Brain pericyte (primary cell): ENCODE results near the gene LACTB.
"Not testable (repeated sequence)": the region's sequence is repeated elsewhere in the genome, so short reads cannot be mapped to it uniquely, and the experiment has no call there.

Experiments
- DNase-seq: peaks from one replicate; pipeline ENCODE4 v3.0.0-alpha.2; 2012; ENCODE audit warnings: low read depth, low spot score

LACTB gene

GRCh38 chr15:63089260-63090043, 32.2 kb upstream of the LACTB start:
- peak; percentile 44 for DNase-seq

GRCh38 chr15:63090472-63090871, 31.2 kb upstream of the LACTB start:
- no peak for DNase-seq

DNA sequence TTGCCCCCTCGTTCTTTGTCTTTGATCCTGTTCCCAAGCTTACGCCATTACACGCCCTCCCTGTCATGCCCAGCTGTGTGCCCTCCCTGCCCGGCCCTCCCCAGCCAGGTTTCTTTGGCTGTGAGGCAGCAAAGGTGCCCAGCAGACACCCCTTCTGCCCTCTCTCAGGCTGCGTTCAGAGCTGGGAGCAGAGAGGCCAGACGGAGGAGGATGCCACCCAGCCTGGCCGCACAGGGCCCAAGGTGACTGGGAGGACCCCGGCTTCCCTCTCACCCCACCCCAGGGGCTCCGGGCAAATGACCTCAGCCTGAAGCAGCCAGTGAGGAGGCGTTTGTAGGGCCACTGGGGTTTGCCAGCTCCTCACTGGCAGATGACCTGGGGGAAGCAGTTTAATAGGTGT, 30.8 kb upstream of the LACTB start:
- DNase-seq: no peak

DNA sequence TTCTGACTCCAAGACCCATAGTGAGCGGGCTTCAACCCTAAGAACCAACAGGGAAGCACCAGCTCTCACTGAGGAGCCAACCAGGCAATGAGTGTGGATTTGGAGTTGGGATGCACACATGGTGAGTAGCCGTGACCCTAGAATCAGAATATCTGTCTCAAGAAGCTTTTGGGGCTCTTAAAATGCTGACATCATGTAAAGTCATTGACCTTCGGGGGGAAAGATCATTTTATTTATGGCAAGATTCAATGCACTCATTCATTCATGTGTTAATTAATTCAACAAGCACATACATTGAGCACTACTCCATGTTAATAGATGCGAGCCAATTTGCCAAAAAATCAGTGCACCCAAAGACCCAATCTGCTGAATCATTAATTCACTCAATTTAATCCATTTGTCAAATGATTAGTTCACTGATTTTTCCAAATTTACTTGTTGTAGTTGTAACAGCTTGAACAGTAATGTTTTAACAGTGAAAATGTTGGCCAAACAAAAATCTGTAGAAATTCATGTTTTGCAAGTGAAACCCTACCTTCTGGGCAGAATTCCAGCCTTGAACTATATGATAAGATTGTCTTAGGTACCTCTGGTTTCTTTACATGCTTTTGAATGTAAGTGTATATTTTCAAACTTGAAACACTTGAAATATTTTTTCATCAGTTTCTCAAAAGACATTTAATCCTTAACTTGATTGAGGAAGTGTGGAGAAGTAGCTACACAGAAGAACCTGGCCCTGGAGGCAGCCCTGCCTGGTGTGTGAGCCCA, 29.8 kb upstream of the LACTB start:
- DNase-seq: no peak

GRCh38 chr15:63093486-63094205, 28.0 kb upstream of the LACTB start:
- peak; percentile 29 for DNase-seq

- no peak for DNase-seq
These were observed 27.1 kb upstream of the LACTB start for GRCh38 chr15:63094495-63094931.

- no peak for DNase-seq
These were observed 25.5 kb upstream of the LACTB start for GRCh38 chr15:63096178-63096577.

- not testable (repeated sequence) for DNase-seq
These were observed 22.8 kb upstream of the LACTB start for GRCh38 chr15:63098901-63099300.

DNA sequence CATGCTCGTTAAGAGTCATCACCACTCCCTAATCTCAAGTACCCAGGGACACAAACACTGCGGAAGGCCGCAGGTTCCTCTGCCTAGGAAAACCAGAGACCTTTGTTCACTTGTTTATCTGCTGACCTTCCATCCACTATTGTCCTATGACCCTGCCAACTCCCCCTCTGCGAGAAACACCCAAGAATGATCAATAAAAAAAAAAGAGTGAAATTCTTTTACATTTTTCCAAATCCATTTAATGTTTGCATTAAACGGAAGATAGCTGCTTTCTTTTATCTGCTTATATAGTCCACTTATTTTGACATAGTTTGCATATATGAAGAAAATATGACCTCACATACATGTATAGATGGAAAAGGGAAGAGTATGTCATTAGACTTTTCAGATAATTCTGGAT, 22.1 kb upstream of the LACTB start:
- not testable (repeated sequence) for DNase-seq

GRCh38 chr15:63103416-63103815, 18.2 kb upstream of the LACTB start:
- DNase-seq: no peak

DNA sequence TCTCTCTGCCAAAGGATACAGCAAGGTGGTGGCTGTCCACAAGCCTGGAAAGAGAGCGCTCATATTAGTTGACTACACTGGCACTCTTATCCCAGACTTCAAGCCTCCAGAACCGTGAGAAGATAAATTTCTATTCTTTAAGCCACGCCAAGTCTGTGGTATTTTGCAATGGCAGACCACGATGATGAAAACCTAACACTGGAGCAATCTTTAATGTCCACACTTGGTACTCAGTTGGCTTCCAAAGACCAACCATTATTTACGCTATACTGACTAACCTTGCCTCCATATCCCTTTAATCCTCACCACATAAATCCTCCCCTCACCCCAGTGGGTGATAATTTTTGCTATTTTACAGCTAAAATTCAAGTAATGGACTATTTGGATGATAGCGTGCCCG, 16.9 kb upstream of the LACTB start:
- DNase-seq: no peak

DNA sequence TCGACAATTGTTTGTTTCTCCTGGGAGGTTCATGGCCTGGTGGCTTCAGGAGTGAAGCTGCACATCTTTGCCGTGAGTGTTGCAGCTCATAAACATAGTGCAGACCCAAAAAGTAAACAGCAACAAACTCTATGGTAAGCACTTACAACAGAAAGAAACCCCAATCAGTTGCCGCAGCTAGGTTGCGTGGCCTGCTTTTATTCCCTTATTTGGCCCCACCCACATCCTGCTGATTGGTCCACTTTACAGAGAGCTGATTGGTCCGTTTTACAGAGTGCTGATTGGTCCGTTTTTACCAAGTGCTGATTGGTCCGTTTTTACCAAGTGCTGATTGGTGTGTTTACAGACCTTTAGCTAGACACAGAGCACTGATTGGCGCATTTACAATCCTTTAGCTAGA, 16.3 kb upstream of the LACTB start:
- DNase-seq: not testable (repeated sequence)

GRCh38 chr15:63107895-63108546, 13.6 kb upstream of the LACTB start:
- peak; percentile 83 for DNase-seq

DNA sequence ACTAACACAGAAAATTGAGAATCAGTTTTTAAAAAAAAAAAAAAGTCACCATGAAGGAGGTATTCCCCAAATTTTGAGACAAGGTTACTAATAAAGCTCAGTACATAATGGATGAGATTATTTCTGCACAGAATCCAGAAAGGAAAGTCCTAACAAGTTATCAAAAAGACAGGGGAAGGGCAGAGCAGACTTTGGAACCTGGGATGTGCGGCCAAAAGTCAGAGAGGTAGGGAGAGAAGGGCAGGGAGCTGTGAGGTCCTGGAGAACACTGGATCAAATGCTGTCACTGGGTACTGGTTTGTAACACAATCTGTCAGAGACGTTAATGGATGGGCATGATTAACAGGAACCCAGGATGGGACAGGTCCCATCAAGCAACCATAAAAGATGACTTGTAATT, 12.2 kb upstream of the LACTB start:
- no peak for DNase-seq

- no peak for DNase-seq
These were observed 11.7 kb upstream of the LACTB start for GRCh38 chr15:63109920-63110319.

DNA sequence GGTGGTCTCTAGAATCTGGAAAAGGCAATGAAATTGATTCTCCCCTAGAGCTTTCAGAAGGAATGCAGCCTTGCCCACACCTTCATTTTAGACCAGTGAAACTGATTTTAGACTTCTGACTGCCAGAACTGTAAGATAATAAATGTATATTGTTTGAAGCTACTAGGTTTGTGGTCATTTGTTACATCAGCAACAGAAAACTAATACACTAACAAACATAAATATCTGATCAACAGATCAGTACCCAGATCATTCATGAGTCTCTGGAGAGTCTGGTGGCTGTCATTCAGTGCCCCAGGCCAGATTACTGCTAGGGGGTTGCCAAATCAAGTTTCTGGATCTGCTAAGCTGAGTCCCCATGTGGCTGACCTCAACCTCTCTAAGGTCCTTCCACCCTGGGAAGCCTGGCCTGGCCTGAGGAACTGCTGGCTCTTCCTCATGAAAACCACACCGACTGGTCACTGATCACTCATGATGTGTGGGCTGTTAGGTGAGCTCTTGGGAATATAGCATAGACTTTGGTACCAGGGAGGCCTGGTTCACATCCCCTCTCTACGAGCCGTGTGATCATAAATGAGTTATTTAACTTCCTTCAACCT, 11.1 kb upstream of the LACTB start:
- DNase-seq: no peak

- no peak for DNase-seq
These were observed 10.2 kb upstream of the LACTB start for GRCh38 chr15:63111481-63111880.

DNA sequence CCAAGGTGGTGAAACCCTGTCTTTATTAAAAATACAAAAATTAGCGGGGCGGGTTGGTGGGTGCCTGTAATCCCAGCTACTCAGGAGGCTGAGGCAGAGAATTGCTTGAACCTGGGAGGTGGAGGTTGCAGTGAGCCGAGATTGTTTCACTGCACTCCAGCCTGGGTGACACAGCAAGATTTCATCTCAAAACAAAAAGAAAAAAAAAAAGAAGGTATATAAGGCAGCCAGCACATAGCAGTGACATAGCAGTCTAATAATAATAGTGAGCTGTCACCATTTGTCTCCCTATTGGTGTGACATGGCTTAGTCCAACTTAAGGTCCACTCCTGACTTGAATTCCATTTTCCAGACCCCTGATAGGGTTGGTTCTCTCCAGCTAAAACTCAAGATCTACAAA, 8.8 kb upstream of the LACTB start:
- no peak for DNase-seq

DNA sequence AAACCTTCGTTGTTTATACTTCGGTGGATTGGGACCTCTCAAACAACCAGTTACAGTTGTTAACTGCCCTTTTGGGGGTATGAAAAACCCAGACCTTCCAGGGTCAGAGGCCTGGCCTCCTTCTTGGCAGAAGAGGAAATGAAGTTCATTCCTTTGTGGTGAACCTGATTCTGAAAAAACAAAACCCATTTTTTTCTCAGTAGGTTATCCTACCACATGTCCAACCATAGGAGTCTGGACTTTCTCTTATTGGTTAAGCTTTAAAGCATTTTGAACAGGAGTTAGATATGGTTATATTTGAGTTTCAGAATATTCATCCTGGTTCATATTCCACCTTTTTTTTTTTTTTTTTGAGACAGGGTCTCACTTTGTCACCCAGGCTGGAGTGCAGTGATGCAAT, 7.2 kb upstream of the LACTB start:
- DNase-seq: no peak

GRCh38 chr15:63118854-63119253, 2.8 kb upstream of the LACTB start:
- DNase-seq: no peak
